ENCODE measurements around the gene RNF112. TPM values are rescaled to one million over a fixed set of nuclear protein-coding genes. Genes with fewer than 3 reads are reported as not detected.

RNF112 gene
- total and polyA plus RNA-seq, 7 donors, result 0.60 to 8.6 (median 7.2) TPM

DNA sequence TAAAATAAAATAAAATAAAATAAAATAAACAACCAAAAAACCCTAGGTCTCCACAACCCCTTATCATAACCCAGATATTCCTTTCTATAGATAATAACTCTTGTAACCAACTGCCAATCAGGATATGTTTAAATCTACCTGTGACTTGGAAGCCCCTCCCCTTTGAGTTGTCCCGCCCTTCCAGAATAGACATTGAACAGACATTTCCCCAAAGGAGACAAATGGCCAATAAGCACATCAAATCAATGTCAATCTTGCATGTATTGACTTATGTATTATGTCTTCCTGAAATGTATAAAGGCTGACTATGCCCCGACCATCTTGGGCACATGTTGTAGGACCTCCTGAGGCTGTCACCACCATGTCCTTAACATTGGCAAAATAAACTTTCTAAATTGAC lies 34.2 kb upstream of the RNF112 start:
- Histone ChIP-seq H3K27ac (peak overlapping the region; percentile 90 to 97 (median 96)), H3K36me3 (peaks cover 14 to 24% (median 19%) of the 10 kb centered on the region in 4 donors), H3K9me3 (no peaks in the 10 kb centered on the region), H3K4me3 (peak overlapping the region in 3 of 4 donors; percentile 63 to 93 (median 87)), H3K27me3 (no peaks in the 10 kb centered on the region), H3K4me1 (peaks cover 0 to 37% (median 25%) of the 10 kb centered on the region in 4 donors)
- DNase-seq, result peak; percentile 45
- intact Hi-C loops (cut with DNase I), result loop anchor here (1.0 to 5.0 kb wide), 3 partner anchors 15 to 130 kb away; partner anchors contain the start of gene B9D1
- 11 to 42% methylated on average over 2 of the region's 2 CpGs for WGBS, 2 donors
- TF ChIP-seq EP300 (IDR thresholded peaks at IDR 0.05) (no peak), POLR2AphosphoS5 (IDR thresholded peaks at IDR 0.05) (peak in 1 of 4 donors; percentile 8)

DNA sequence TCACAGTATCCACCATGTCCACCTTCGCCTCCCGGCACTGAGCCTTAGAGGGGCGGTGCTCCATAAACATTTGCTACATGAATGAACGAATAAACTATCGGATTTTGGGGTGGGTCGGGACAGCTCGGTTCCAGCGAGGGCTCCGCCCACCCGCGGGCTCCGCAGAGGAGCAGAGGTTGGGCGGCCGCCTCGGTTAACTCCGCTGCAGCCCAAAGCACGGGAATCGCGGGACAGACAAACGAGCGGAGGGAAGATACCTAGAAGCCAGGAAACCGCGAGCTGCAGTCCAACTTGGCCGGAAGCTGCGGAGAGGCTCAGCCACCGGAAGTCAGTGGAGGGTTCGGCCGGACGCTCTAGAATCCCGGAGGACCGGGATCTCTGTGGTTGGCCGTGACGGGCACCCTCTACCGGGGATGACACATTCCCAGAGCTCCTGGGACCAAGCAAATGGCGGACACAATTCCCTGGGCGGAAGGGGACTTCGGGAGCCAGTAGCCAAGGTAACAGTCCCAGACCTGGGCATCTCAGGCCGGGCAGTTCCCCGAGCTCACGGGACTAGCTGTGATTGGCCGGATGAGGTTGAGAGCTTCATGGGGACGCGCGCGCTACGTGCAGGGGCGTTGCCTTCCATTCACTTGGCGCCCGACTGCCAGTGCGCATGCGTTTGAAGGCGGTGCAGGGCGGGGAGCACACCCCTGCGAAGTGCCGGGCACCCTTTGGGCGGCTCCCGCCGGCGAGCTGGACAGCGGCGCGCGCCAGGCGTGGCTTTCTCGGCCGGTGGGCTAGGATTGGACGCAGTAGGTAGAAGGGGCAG lies 33.2 kb upstream of the RNF112 start:
- peak; percentile 99 for DNase-seq
- Histone ChIP-seq H3K4me1 (peaks cover 0 to 47% (median 34%) of the 10 kb centered on the region in 4 donors), H3K4me3 (peak overlapping the region; percentile 63 to 93 (median 88)), H3K9me3 (no peaks in the 10 kb centered on the region), H3K36me3 (peaks cover 23 to 34% (median 28%) of the 10 kb centered on the region in 4 donors), H3K27me3 (no peaks in the 10 kb centered on the region), H3K27ac (peak overlapping the region; percentile 90 to 97 (median 96))
- intact Hi-C loops (cut with DNase I), result loop anchor here (1.0 to 5.0 kb wide), 3 partner anchors 16 to 129 kb away; partner anchors contain the start of gene B9D1
- TF ChIP-seq EP300 (IDR thresholded peaks at IDR 0.05) (no peak), POLR2A (IDR thresholded peaks at IDR 0.05) (peak; percentile 60 to 63), POLR2AphosphoS5 (IDR thresholded peaks at IDR 0.05) (peak; percentile 81 to 87 (median 86))
- WGBS, 2 donors, result 0% methylated on average over 67 of the region's 67 CpGs

DNA sequence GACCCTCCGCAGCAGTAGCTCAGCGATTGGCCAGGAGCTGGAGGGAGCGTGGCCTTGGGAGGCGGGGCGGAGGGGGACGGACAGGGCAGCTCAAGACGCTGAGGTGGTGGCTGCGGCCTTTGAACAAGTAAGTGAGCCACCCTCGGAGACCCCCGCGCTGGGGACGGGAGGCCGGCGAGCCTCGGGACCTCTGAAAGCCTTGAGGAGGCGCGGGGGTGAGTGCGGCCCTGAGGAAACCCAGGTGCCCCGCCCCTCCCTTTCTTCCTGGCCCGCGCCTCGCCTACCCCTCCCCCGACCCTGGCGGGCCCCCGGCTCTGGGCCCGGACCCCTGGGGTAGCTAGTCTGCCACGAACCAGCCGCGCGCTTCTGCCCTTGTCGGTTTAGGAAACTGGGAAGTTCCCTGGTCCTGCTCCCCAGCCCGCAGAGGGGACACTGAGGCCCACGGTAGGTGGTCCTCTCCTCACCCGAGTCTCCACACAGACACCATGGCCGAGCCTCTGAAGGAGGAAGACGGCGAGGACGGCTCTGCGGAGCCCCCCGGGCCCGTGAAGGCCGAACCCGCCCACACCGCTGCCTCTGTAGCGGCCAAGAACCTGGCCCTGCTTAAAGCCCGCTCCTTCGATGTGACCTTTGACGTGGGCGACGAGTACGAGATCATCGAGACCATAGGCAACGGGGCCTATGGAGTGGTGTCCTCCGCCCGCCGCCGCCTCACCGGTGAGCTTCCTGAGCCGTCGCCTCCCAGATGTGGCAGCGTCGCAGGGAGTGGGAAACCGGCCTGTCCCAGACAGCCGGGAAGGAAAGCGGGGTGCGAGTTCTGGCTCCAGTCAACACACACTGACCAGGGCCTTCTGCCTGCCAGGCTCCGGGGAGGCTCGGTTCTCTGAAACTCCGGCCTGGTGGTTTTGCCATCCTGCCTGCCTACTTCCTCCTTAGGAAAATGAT lies 32.3 kb upstream of the RNF112 start, which contains the start of gene MAPK7:
MAPK7 (plus strand) TSS at position 83 of the 945 bp plus-strand sequence; CDS start at position 486, 403 bp downstream.
- peaks cover 29 to 43% (median 33%) of the 10 kb centered on the region in 4 donors for H3K36me3 ChIP-seq
- H3K9me3 ChIP-seq, result no peaks in the 10 kb centered on the region
- H3K27me3 ChIP-seq, result no peaks in the 10 kb centered on the region
- 3 to 17% methylated on average over 69 of the region's 69 CpGs for WGBS, 2 donors
- peaks cover 0 to 56% (median 43%) of the 10 kb centered on the region in 4 donors for H3K4me1 ChIP-seq
- peak within 1 kb of the TSS; percentile 90 to 97 (median 96) for H3K27ac ChIP-seq
- peak; percentile 73 for DNase-seq
- intact Hi-C loops (cut with DNase I), result loop anchor here (5.0 kb wide), 2 partner anchors 69 to 129 kb away; no protein-coding TSS in a partner anchor
- peak within 1 kb of the TSS; percentile 63 to 93 (median 88) for H3K4me3 ChIP-seq
- no peak for TF ChIP-seq EP300 (IDR thresholded peaks at IDR 0.05)
- TF ChIP-seq POLR2AphosphoS5 (IDR thresholded peaks at IDR 0.05), result peak; percentile 81 to 94 (median 82)
- peak; percentile 51 to 59 for TF ChIP-seq POLR2A (IDR thresholded peaks at IDR 0.05)

DNA sequence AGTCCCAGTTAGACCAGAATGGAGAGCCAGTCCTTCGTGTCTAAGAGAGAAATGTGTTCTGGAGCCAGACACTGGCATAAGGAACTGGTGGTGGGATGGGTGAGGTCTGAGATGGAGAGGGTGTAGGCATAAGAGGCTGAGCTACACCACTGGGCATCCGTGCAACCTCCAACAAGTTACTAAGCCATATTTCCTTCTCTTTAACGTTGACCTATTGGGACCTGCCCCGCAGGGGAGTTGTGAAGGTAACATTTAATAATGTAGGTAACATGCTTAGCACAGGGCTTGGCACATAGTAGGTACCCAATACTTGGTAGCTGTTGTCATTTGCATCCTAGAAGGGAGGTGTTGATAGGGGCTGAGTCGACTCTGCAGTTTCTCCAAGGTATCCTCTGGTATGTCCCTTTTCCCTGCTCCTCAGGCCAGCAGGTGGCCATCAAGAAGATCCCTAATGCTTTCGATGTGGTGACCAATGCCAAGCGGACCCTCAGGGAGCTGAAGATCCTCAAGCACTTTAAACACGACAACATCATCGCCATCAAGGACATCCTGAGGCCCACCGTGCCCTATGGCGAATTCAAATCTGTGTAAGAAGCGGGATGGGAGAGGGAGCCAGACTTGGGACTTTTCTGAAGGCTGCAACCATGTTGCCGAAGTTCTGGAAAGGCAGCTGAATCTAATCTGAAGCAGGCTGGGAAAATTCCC lies 31.5 kb upstream of the RNF112 start:
- intact Hi-C loops (cut with DNase I), result loop anchor here (5.0 kb wide), 2 partner anchors 68 to 128 kb away; no protein-coding TSS in a partner anchor
- peak overlapping the region; percentile 63 to 93 (median 88) for H3K4me3 ChIP-seq
- 83 to 84% methylated on average over 13 of the region's 13 CpGs for WGBS, 2 donors
- TF ChIP-seq EP300 (IDR thresholded peaks at IDR 0.05), result no peak
- peaks cover 0 to 64% (median 51%) of the 10 kb centered on the region in 4 donors for H3K4me1 ChIP-seq
- H3K27me3 ChIP-seq, result no peaks in the 10 kb centered on the region
- no peaks in the 10 kb centered on the region for H3K9me3 ChIP-seq
- H3K36me3 ChIP-seq, result peaks cover 29 to 45% (median 36%) of the 10 kb centered on the region in 4 donors
- DNase-seq, result peak; percentile 59
- H3K27ac ChIP-seq, result peak overlapping the region; percentile 90 to 97 (median 96)

DNA sequence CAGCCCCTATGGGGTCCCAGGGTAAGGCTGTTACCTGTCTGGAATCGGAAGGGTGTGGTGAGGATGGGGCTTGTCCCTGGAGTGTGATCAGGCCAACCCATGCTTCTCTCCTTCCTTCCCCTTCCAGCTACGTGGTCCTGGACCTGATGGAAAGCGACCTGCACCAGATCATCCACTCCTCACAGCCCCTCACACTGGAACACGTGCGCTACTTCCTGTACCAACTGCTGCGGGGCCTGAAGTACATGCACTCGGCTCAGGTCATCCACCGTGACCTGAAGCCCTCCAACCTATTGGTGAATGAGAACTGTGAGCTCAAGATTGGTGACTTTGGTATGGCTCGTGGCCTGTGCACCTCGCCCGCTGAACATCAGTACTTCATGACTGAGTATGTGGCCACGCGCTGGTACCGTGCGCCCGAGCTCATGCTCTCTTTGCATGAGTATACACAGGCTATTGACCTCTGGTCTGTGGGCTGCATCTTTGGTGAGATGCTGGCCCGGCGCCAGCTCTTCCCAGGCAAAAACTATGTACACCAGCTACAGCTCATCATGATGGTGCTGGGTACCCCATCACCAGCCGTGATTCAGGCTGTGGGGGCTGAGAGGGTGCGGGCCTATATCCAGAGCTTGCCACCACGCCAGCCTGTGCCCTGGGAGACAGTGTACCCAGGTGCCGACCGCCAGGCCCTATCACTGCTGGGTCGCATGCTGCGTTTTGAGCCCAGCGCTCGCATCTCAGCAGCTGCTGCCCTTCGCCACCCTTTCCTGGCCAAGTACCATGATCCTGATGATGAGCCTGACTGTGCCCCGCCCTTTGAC lies 30.3 kb upstream of the RNF112 start:
- DNase-seq, result peak; percentile 69
- H3K36me3 ChIP-seq, result peaks cover 29 to 45% (median 36%) of the 10 kb centered on the region in 4 donors

More for the DNA sequence above, 30.3 kb upstream of the RNF112 start:
- 92 to 93% methylated on average over 29 of the region's 29 CpGs for WGBS, 2 donors
- TF ChIP-seq POLR2A (IDR thresholded peaks at IDR 0.05), result no peak
- TF ChIP-seq EP300 (IDR thresholded peaks at IDR 0.05), result no peak
- no peak for TF ChIP-seq POLR2AphosphoS5 (IDR thresholded peaks at IDR 0.05)
- TF ChIP-seq, protein P1, sequence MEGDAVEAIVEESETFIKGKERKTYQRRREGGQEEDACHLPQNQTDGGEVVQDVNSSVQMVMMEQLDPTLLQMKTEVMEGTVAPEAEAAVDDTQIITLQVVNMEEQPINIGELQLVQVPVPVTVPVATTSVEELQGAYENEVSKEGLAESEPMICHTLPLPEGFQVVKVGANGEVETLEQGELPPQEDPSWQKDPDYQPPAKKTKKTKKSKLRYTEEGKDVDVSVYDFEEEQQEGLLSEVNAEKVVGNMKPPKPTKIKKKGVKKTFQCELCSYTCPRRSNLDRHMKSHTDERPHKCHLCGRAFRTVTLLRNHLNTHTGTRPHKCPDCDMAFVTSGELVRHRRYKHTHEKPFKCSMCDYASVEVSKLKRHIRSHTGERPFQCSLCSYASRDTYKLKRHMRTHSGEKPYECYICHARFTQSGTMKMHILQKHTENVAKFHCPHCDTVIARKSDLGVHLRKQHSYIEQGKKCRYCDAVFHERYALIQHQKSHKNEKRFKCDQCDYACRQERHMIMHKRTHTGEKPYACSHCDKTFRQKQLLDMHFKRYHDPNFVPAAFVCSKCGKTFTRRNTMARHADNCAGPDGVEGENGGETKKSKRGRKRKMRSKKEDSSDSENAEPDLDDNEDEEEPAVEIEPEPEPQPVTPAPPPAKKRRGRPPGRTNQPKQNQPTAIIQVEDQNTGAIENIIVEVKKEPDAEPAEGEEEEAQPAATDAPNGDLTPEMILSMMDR (IDR thresholded peaks at IDR 0.05), result no peak
- Histone ChIP-seq H3K9me3 (no peaks in the 10 kb centered on the region), H3K27ac (peak overlapping the region in 3 of 4 donors; percentile 90 to 96 (median 96)), H3K4me3 (no peak overlapping the region), H3K27me3 (no peaks in the 10 kb centered on the region), H3K4me1 (peaks cover 0 to 76% (median 62%) of the 10 kb centered on the region in 4 donors)
- intact Hi-C loops (cut with DNase I), result no loop called here
